H1 (cell line): ENCODE data around the gene PRRG3. TPM values are rescaled to one million over a fixed set of nuclear protein-coding genes. Genes with fewer than 3 reads are reported as not detected.

Source experiments
- CHD7 ChIP-seq: fragments of 300-600 bp; sonication (generic); IDR thresholded peaks from 2 replicates; pipeline ENCODE4 v1.7.1; 2012; ENCODE audit warnings: low read length, moderate library complexity, mild to moderate bottlenecking, inconsistent platforms; ENCODE audit not compliant: insufficient replicate concordance
- HDAC6 ChIP-seq: IDR thresholded peaks from one replicate; pipeline ENCODE4 v1.7.1; 2012; ENCODE audit warnings: low read depth, mild to moderate bottlenecking, inconsistent platforms, low read length, moderate library complexity
- polyA plus RNA-seq, 7 experiments: library from polyadenylated mRNA; depleted of rRNA in 3 of 7; stranded (reverse) in 5 of 7; unstranded in 2 of 7; fragments of >200 nt in 5 of 7; fragments of 200-250 nt in 2 of 7; gene quantifications; 1 replicate in 5 of 7; 2 replicates in 1 of 7; 4 replicates in 1 of 7; pipeline versions ENCODE4 v1.2.1 to v1.2.3, GENCODE V29; 2011 to 2013; ENCODE audit warnings: missing spikeins in 2 of 7, mixed read lengths in 2 of 7
- total RNA-seq: library from RNA; stranded (reverse); fragmentation: NEBNext Ultra II Directional; extraction: Animal tissue kit (Norgen Biotek cat#: 25700); gene quantifications from 2 replicates; pipeline ENCODE4 v1.2.1, GENCODE V29; 2021

PRRG3 gene
- total and polyA plus RNA-seq, 2 of the 8 experiments (the other 6 are each of a cell fraction or from before 2014, with no cell fraction given), result 4.2 to 5.4 TPM

GRCh38 chrX:151702741-151703340 is 7.6 kb downstream of the PRRG3 start (continued):
- TF ChIP-seq CHD7 (no peak), HDAC6 (no peak)
- TF ChIP-seq, all 59 proteins: peak for 0
